Measurements from ENCODE around the gene RAB1A. TPM values are rescaled to one million over a fixed set of nuclear protein-coding genes. Genes with fewer than 3 reads are reported as not detected.

Gene RAB1A
- total and polyA plus RNA-seq, 2 of the 13 experiments (the other 11 are each of a cell fraction or from before 2014, with no cell fraction given) = 206 to 226 TPM

GRCh38 chr2:65130664-65131175, 814 bp upstream of the RAB1A start (continued):
- TF ChIP-seq ZNF280D (CRISPR knock-in tag; IDR thresholded peaks at IDR 0.05) (peak; percentile 58; the same call in 1 of the 2 replicates), ZNF562 (CRISPR knock-in tag; IDR thresholded peaks at IDR 0.05; ENCODE audit: borderline replicate concordance) (no peak), ZMYM3 (CRISPR knock-in tag; IDR thresholded peaks at IDR 0.05) (peak; percentile 99), THAP11 (CRISPR knock-in tag; IDR thresholded peaks at IDR 0.05) (no peak), NPAS2 (CRISPR knock-in tag; IDR thresholded peaks at IDR 0.05; ENCODE audit: borderline replicate concordance) (no peak), U2AF2 (IDR thresholded peaks at IDR 0.05; ENCODE audit: low read depth, low read length) (0 out of 2 replicates have a peak, but pooled peaks have one; percentile 53), SP1 (IDR thresholded peaks at IDR 0.05) (no peak), SP1 (CRISPR knock-in tag; IDR thresholded peaks at IDR 0.05) (no peak), ZNF616 (CRISPR knock-in tag; IDR thresholded peaks at IDR 0.05; ENCODE audit: low read depth) (no peak), CBX5 (CRISPR knock-in tag; IDR thresholded peaks at IDR 0.05; ENCODE audit: borderline replicate concordance) (peak; percentile 44; the same call in 1 of the 2 replicates), SALL1 (CRISPR knock-in tag; IDR thresholded peaks at IDR 0.05) (peak; percentile 59), ZBTB21 (CRISPR knock-in tag; IDR thresholded peaks at IDR 0.05) (no peak), ZNF253 (CRISPR knock-in tag; IDR thresholded peaks at IDR 0.05; ENCODE audit: borderline replicate concordance) (no peak), ZSCAN5A (CRISPR knock-in tag; IDR thresholded peaks at IDR 0.05; ENCODE audit: borderline replicate concordance) (0 out of 2 replicates have a peak, but pooled peaks have one; percentile 22), ADNP (CRISPR knock-in tag; IDR thresholded peaks at IDR 0.05) (peak; percentile 87), ZNF792 (CRISPR knock-in tag; IDR thresholded peaks at IDR 0.05) (peak; percentile 10; the same call in 1 of the 2 replicates), ZNF670 (CRISPR knock-in tag; IDR thresholded peaks at IDR 0.05; ENCODE audit: borderline replicate concordance) (0 out of 2 replicates have a peak, but pooled peaks have one; percentile 45), ZNF598 (CRISPR knock-in tag; IDR thresholded peaks at IDR 0.05; ENCODE audit: borderline replicate concordance) (no peak), MIER3 (CRISPR knock-in tag; IDR thresholded peaks at IDR 0.05; ENCODE audit: borderline replicate concordance) (no peak; the same call in 1 of the 2 replicates), POLR2A (IDR thresholded peaks at IDR 0.05; ENCODE audit: insufficient read depth in 1 of 2, low read depth in 2 of 2, low read length in 2 of 2) (peak in 1 of 2 experiments; percentile 88; a peak in 3 of 4 replicates), MAFG (CRISPR knock-in tag; IDR thresholded peaks at IDR 0.05) (no peak), ZHX1 (CRISPR knock-in tag; IDR thresholded peaks at IDR 0.05; ENCODE audit: low read depth) (no peak), ZNF773 (CRISPR knock-in tag; IDR thresholded peaks at IDR 0.05; ENCODE audit: borderline replicate concordance) (no peak), NFATC3 (CRISPR knock-in tag; IDR thresholded peaks at IDR 0.05) (no peak; the same call in 1 of the 2 replicates)
